ENCODE measurements around the gene LY86.

The LY86 gene

GRCh38 chr6:6699741-6700367 lies 111.3 kb downstream of the LY86 start:
- no peak for DNase-seq (ENCODE audit: low read depth)
- no peak for TF ChIP-seq CTCF (IDR thresholded peaks at IDR 0.05; ENCODE audit: low read depth, low read length, missing control alignments)
- no peak overlapping the region for H3K4me3 ChIP-seq (ENCODE audit: low read depth, low read length)

- no peak for DNase-seq (ENCODE audit: low read depth)
- TF ChIP-seq CTCF (IDR thresholded peaks at IDR 0.05; ENCODE audit: low read depth, low read length, missing control alignments), result no peak
- H3K4me3 ChIP-seq (ENCODE audit: low read depth, low read length), result no peak overlapping the region
These were observed 112.1 kb downstream of the LY86 start for GRCh38 chr6:6700407-6701270.

- H3K4me3 ChIP-seq (ENCODE audit: low read depth, low read length), result no peak overlapping the region
- no peak for DNase-seq (ENCODE audit: low read depth)
- no peak for TF ChIP-seq CTCF (IDR thresholded peaks at IDR 0.05; ENCODE audit: low read depth, low read length, missing control alignments)
These were observed 113.3 kb downstream of the LY86 start for GRCh38 chr6:6701864-6702263.

- TF ChIP-seq CTCF (IDR thresholded peaks at IDR 0.05; ENCODE audit: low read depth, low read length, missing control alignments), result no peak
- no peak for DNase-seq (ENCODE audit: low read depth)
- no peak overlapping the region for H3K4me3 ChIP-seq (ENCODE audit: low read depth, low read length)
These were observed 115.2 kb downstream of the LY86 start for GRCh38 chr6:6703699-6704098.
